Measurements from ENCODE around the gene PKP3.
"Not testable (repeated sequence)": the region's sequence is repeated elsewhere in the genome, so short reads cannot be mapped to it uniquely, and the experiment has no call there.

PKP3 gene

GRCh38 chr11:431921-432320 is 37.9 kb downstream of the PKP3 start:
- no peak for DNase-seq

DNA sequence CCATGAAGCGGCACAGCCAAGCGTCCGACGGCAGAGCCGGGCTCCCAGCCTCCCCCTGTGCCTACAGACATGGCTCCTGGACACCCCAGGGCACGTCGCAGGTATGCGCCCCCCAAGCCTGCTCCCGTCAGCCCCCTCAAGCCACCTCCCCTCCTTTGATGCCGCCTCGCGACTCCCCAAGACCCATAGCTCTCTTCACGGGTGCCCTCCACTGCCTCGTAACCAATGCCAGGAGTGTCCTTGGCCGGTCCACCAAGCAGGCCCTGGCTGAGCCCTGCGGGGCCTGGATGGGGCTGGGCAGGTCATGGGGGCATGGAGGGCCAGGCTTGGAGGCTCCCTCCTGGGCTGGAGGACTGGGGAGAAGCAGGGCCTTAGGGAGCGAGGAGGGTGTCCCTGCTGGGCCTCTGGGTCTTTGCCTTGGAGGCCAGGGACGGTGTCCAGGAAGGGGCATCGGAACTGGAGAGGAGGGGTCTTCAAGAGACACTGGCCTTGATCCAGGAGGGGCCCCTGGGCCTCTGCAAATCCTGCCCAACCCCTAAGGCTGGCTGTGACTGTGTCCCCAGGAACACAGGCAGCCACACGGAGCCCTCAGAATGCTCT is 38.6 kb downstream of the PKP3 start:
- no peak for DNase-seq

DNA sequence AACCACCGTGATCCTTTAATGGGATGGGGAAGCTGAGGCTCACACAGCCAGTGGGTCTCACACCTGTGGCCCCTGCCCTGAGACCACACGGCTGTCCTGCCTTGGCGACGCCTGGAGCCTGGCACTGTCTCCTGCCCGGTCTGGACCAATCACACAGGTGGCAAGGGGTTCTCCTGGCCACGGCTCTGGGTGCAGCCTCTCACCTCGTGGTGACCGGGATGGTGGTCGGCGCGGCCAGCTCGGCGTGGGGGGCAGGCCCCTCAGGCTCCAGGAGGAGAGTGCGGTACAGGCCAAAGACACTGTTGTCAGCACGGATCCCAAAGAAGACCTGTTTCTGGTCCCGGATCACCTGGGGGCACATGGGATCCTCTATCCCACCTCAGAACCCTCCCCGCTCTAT is 39.1 kb downstream of the PKP3 start:
- no peak for DNase-seq

DNA sequence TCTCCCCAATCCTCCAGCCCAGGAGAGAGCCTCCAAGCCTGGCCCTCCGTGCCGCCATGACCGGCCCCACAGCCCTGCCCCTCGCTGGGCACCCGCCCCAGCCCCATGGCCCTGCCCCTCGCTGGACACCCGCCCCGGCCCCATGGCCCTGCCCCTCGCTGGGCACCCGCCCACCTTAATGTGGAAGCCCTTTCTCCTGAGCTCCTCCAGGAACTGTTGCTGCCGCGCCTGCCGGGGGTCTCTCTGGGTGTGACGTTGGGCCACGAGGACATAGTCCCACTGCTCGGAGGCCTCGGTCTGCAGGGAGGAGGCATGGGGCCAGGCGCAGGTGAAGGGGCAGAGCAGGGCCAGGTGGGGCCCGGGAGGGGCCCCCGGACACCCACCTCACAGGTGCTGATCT is 39.6 kb downstream of the PKP3 start:
- no peak for DNase-seq

GRCh38 chr11:434496-434895 is 40.5 kb downstream of the PKP3 start:
- no peak for DNase-seq

- DNase-seq, result not testable (repeated sequence)
Measured at GRCh38 chr11:434999-435740, 41.2 kb downstream of the PKP3 start.

- DNase-seq, result no peak
Measured at GRCh38 chr11:437228-437870, 43.3 kb downstream of the PKP3 start.

DNA sequence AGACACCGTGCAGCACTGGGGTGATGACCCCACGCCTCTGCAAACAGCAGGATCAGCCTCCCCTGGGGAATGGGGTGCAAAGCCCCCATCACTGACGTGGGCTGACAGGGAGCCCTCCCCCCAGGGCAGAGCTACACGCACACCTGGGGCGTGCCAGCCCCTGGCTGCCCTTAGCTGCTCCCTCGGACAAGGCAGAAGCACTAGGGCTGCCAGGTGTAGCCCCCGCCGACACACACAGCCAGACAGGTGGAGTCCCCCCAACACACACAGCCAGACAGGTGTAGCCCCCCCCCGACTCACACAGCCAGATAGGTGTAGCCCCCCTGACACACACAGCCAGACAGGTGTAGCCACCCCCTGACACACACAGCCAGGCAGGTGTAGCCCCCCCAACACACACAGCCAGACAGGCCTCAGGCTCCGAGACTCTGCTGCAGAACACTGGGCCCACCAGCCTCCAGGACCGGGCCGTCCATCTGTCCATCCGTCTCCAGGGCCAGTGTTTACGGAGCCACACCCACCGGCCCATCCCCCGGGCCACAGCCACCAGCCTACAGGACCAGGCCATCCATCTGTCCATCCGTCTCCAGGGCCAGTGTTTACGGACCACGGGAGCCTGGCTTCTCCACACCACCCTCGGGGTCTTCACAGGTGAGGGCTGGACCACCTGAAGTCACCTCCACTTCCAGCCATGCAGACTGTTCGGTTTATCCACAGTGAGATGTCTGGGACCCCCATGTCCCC is 44.3 kb downstream of the PKP3 start:
- no peak for DNase-seq

DNA sequence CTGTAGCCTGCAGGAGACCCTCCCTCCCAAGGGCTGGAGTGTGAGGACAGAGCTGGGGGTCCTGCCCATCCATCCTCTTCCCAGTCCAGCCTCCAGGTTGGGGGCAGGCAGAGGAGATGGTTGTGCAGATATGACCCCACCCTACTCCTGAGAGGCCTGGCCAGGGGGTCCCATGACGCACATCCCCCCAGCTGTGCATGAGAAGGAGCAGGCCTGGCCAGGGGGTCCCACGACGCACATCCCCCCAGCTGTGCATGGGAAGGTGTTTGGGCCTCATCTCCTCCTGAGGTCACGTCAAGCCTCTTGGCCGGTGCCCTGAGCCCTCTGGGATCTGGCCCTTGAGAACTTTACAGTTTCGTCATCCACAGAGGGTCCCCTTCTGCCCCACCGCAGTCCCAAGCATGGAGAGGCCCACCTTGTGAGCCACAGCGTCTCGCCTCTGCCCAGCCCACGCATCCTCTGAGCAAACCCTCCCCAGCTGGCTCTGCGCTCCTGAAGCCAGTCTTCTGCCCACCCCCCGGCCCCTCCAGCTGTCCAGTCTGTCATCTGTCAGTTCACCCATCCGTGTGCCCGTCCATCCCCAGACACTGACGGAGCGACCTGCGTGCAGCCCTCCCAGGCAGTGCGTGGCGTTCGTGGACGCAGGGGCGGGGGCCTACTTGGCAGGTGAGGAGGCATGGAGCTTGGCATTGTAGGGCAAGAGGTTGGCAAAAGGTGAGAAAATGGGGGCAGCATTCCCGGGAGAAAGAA is 45.5 kb downstream of the PKP3 start:
- DNase-seq, result no peak

GRCh38 chr11:440065-441042 is 46.3 kb downstream of the PKP3 start:
- DNase-seq, result no peak

DNA sequence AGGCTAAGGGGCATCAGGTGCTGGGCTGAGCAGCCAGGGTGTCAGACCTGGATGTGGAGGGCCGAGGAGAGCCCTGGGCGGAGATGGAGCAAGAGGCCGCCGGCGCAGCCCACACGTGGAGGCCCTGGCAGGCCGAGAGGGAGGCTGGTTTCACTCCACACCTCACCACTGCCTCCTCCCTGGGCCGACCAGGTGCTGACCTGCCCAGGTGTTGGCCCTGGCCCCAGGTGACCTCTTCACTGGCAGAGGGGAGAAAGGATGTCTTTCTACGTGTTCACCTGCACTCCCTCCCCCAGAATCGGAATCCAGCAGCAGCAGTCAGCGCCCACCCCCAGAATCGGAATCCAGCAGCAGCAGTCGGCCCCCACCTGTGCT is 47.0 kb downstream of the PKP3 start:
- DNase-seq, result no peak

GRCh38 chr11:441418-442274 is 47.6 kb downstream of the PKP3 start, which contains the start of gene ANO9:
TSS of gene ANO9 (minus strand) at chr11:442011. CDS start at chr11:441926, 85 bp downstream.
- DNase-seq, result no peak

DNA sequence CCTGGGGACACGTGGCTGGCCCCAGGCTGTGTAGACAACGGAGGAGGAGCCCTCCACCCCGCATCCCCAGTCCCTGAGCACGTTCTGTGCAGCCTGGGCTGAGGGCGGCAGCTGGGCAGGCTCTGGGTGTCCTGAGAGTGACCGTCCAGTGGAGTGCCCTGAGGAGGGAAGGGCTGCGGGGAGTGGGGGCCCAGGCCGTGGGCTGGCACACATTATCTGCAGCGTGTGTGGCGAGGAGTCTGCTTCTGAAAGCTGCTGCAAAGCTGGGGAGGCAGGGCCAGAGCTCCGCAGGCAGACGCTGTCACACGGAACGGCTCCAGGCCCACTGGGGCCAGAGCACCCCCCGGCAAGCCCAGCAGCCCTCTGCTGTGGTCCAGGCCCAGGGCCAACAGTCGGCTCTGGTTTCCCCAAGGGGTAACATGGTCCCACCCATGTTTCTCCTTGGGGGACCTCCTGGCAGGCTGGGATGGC is 48.6 kb downstream of the PKP3 start:
- no peak for DNase-seq

GRCh38 chr11:443542-444199 is 49.7 kb downstream of the PKP3 start:
- DNase-seq, result no peak

DNA sequence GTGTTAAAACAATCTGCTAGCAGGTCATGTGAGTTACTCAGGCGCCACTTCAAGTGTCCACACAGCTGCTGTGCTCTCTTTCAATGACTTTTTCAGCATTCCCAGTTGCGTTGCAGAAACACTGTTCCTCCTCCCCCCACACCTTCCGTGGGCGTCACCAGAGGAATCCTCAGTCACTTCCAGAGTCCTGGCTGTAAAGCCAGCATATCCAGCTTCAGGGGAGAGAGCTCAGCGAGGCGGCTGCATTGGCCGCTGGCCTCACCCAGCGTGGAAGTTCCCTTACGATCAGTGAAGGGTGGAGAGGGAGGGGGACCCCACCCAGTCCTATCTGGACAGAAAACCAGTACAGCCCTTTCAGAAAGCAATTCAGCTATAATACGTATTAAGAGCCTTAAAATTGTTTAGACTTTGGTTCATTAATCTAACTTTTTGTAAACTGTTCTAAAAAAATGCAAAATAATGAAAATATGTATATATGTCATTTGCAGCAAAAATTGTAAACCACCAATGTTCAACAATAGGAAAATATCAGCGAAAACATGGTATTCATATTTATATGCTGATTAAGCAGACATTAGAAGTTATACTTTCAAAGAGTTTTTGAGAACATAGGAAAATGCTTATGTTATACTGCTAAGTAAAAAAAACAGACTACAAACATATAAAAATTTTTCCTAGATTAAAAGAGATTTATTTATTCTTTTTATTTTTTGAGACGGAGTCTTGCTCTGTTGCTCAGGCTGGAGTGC is 50.6 kb downstream of the PKP3 start:
- DNase-seq, result no peak

DNA sequence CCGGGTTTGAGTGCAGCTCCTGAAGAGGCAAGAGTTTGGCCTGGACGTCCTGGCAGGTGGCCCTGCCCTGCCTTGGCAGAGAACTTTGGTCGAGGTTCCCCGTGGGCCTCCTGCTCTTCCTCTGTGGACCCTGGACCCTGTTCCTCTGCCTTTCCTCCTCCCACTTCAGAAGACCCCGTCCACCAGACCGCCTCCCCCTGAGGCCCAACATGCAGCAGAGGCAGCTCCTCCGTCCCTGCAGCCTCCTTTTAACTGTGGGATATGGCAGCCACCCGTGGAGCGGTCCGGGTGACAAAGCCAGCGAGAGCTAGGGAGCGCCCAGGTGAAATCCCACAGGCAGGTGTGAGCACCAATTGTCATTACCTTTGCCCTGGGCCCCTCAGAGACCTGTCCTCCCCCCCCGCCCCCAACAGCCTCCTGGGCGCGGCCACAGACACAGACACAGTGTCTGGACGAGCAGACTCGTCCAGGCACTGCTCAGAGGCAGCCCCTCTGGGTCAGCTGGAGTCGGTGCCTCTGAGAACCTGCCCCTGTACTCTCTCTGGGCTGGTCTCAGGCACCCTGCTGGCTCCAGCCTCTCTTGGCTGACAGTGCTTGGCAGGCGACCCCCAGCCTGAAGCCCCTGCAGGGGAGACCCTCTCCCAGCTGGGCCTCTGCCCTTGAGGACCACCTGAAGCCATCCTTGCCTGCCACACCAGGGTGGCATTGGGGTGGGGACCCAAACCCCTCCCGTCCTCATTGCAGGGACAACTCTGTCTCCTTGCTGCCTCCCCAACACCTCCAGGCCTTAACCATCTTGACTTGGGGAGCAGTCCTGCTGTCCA is 52.0 kb downstream of the PKP3 start:
- no peak for DNase-seq

GRCh38 chr11:446891-447290 is 52.9 kb downstream of the PKP3 start:
- DNase-seq, result no peak
